HCT116 (cell line): ENCODE data around the gene SFT2D2. TPM values are rescaled to one million over a fixed set of nuclear protein-coding genes. Genes with fewer than 3 reads are reported as not detected.

Experiments used
- ATAC-seq: fragments of 200-7000 bp; cut with Tn5 transposase; 2 replicates; pipeline ENCODE4 v1.9.1; 2020; ENCODE audit warnings: mild to moderate bottlenecking, moderate library complexity
- BruUV-seq: library from RNA; stranded (reverse); fragments of 400-500 nt; replicated peaks from 2 replicates; lab custom pipeline; 2021; lab: Mats Ljungman, UMichigan
- CTCF ChIA-PET: fragments of 300-600 bp; sonication (Branson Sonifier 250); formaldehyde crosslinking; loops from one replicate; lab custom pipeline; 2021; ENCODE audit warnings: antibody characterized with exemption; lab: Charles Lee
- POLR2A ChIA-PET: fragments of 300-600, 350-600 bp; sonication (Branson Sonifier 250); formaldehyde crosslinking; loops from one replicate; lab custom pipeline; 2021; ENCODE audit warnings: antibody characterized with exemption; lab: Charles Lee
- RAD21 ChIA-PET, 2 experiments: fragments of 300-600 bp; sonication (Branson Sonifier 250); formaldehyde crosslinking; loops; one replicate each; lab custom pipeline; 2023; ENCODE audit warnings: low total read pairs in 2 of 2; ENCODE audit not compliant: uncharacterized antibody in 2 of 2, unreplicated experiment in 2 of 2, low non-redundant PET in 1 of 2; lab: Charles Lee
- DNase-seq: peaks from one replicate; pipeline ENCODE4 v3.0.0-alpha.2; 2010; ENCODE audit warnings: low read depth, low spot score
- H2AFZ ChIP-seq: fragments of 200-600 bp; shearing (Covaris generic), sonication (generic); 2 replicates; pipeline ENCODE4 v1.6.1; 2017; ENCODE audit warnings: low read depth, mixed run types, mixed read lengths, antibody characterized with exemption, low read length; ENCODE audit not compliant: poor library complexity, severe bottlenecking
- H3K27ac ChIP-seq: 2 replicates; pipeline ENCODE4 v1.5.1; 2012; ENCODE audit warnings: low read depth, low read length
- H3K27me3 ChIP-seq: fragments of 200-600 bp; sonication (generic); 2 replicates; pipeline ENCODE4 v1.6.1; 2016; ENCODE audit warnings: mixed run types, low read length, mixed read lengths; ENCODE audit not compliant: insufficient read depth
- H3K36me3 ChIP-seq, 2 experiments: fragments of 200-500 bp in 1 of 2; fragments of 200-600 bp in 1 of 2; sonication (Bioruptor generic) in 1 of 2; sonication (generic) in 1 of 2; 2 replicates each; pipeline versions ENCODE4 v1.5.1 to v1.6.1; 2014 to 2016; ENCODE audit warnings: low read length in 2 of 2, inconsistent platforms in 1 of 2, mixed read lengths in 1 of 2, mixed run types in 1 of 2; ENCODE audit not compliant: insufficient read depth in 2 of 2, control insufficient read depth in 1 of 2
- H3K4me1 ChIP-seq, 2 experiments: fragments of 200-600 bp in 1 of 2; sonication (generic) in 1 of 2; 2 replicates each; pipeline versions ENCODE4 v1.5.1 to v1.6.1; 2012 to 2017; ENCODE audit warnings: low read length in 2 of 2, inconsistent platforms in 1 of 2, mild to moderate bottlenecking in 1 of 2, mixed read lengths in 1 of 2, mixed run types in 1 of 2, moderate library complexity in 1 of 2; ENCODE audit not compliant: insufficient read depth in 2 of 2, control insufficient read depth in 1 of 2
- H3K4me2 ChIP-seq: fragments of 200-600 bp; sonication (generic); 2 replicates; pipeline ENCODE4 v1.6.1; 2017; ENCODE audit warnings: mixed run types, low read length, mixed read lengths
- H3K4me3 ChIP-seq, 2 experiments: fragments of 200-600 bp in 1 of 2; sonication (generic) in 1 of 2; replicated peaks in 1 of 2; 2 replicates each; pipeline ENCODE4 v1.5.1; 2011 to 2016; ENCODE audit warnings: low read length in 2 of 2, control low read depth in 1 of 2, low read depth in 1 of 2, mild to moderate bottlenecking in 1 of 2, mixed read lengths in 1 of 2, mixed run types in 1 of 2
- H3K79me2 ChIP-seq: fragments of 200-600 bp; sonication (generic); 2 replicates; pipeline ENCODE4 v1.6.1; 2017; ENCODE audit warnings: mild to moderate bottlenecking, mixed run types, low read length, moderate library complexity, mixed read lengths; ENCODE audit not compliant: insufficient read depth
- H3K9ac ChIP-seq: fragments of 200-600 bp; sonication (generic); 2 replicates; pipeline ENCODE4 v1.6.1; 2016; ENCODE audit warnings: low read length, mixed read lengths
- H3K9me2 ChIP-seq: fragments of 200-600 bp; sonication (generic), shearing (Covaris generic); 2 replicates; pipeline ENCODE4 v1.6.1; 2017; ENCODE audit warnings: mixed run types, mild to moderate bottlenecking, moderate library complexity; ENCODE audit not compliant: insufficient read depth
- H3K9me3 ChIP-seq, 2 experiments: fragments of 200-500 bp in 1 of 2; fragments of 200-600 bp in 1 of 2; sonication (Bioruptor generic) in 1 of 2; sonication (generic) in 1 of 2; 2 replicates each; pipeline ENCODE4 v1.6.1; 2014 to 2017; ENCODE audit warnings: low read length in 2 of 2, mixed read lengths in 2 of 2, inconsistent platforms in 1 of 2, low read depth in 1 of 2, mild to moderate bottlenecking in 1 of 2, mixed run types in 1 of 2, moderate library complexity in 1 of 2; ENCODE audit not compliant: control insufficient read depth in 1 of 2, insufficient read depth in 1 of 2
- H4K20me1 ChIP-seq: fragments of 200-600 bp; sonication (generic), shearing (Covaris generic); 2 replicates; pipeline ENCODE4 v1.6.1; 2017; ENCODE audit warnings: mixed run types, mild to moderate bottlenecking, moderate library complexity; ENCODE audit not compliant: insufficient read depth
- CBX3 ChIP-seq: IDR thresholded peaks from 2 replicates; pipeline ENCODE4 v1.6.1; 2012; ENCODE audit warnings: low read depth
- CEBPB ChIP-seq: IDR thresholded peaks from 2 replicates; pipeline ENCODE4 v1.6.1; 2012; ENCODE audit warnings: low read depth
- EGR1 ChIP-seq: IDR thresholded peaks from 2 replicates; pipeline ENCODE4 v1.6.1; 2012; ENCODE audit warnings: low read depth
- ELF1 ChIP-seq: IDR thresholded peaks from 2 replicates; pipeline ENCODE4 v1.6.1; 2012; ENCODE audit warnings: low read depth, borderline replicate concordance
- EZH2phosphoT487 ChIP-seq: fragments of 200-600 bp; IDR thresholded peaks from 2 replicates; pipeline ENCODE4 v1.6.1; 2018; ENCODE audit warnings: antibody characterized with exemption, borderline replicate concordance
- FOSL1 ChIP-seq: IDR thresholded peaks from 2 replicates; pipeline ENCODE4 v1.6.1; 2012; ENCODE audit warnings: low read depth
- POLR2AphosphoS5 ChIP-seq: IDR thresholded peaks from 2 replicates; pipeline ENCODE4 v1.6.1; 2011; ENCODE audit warnings: mild to moderate bottlenecking, low read depth, low read length, moderate library complexity
- RAD21 ChIP-seq: IDR thresholded peaks from 2 replicates; pipeline ENCODE4 v1.6.1; 2012; ENCODE audit warnings: low read depth, mild to moderate bottlenecking
- SIN3A ChIP-seq: IDR thresholded peaks from 2 replicates; pipeline ENCODE4 v1.6.1; 2012; ENCODE audit warnings: low read depth
- SP1 ChIP-seq: IDR thresholded peaks from 2 replicates; pipeline ENCODE4 v1.6.1; 2012; ENCODE audit warnings: low read depth
- SRF ChIP-seq: IDR thresholded peaks from 2 replicates; pipeline ENCODE4 v1.6.1; 2012; ENCODE audit warnings: low read depth
- YY1 ChIP-seq: IDR thresholded peaks from 2 replicates; pipeline ENCODE4 v1.6.1; 2011; ENCODE audit warnings: low read length, low read depth, moderate library complexity, mild to moderate bottlenecking; ENCODE audit not compliant: insufficient replicate concordance; ENCODE audit errors: extremely low read depth
- ZNF274 ChIP-seq: fragments of 200-500 bp; sonication (Bioruptor generic); IDR thresholded peaks from 2 replicates; pipeline ENCODE4 v1.6.1; 2014; ENCODE audit warnings: mild to moderate bottlenecking, low read depth, low read length, inconsistent platforms
- intact Hi-C: fragments of 100-400 bp; cut with micrococcal nuclease; formaldehyde crosslinking; loops from 2 replicates; pipeline ENCODE4 v1.10.0; 2022
- total RNA-seq: library from RNA; stranded (reverse); gene quantifications from one replicate; pipeline ENCODE4 v1.2.1, GENCODE V29; 2021; ENCODE audit not compliant: unreplicated experiment
- TF ChIP-seq, protein P1 (sequence below): IDR thresholded peaks from 2 replicates; pipeline ENCODE4 v1.6.1; 2012
- TF ChIP-seq, protein P2 (sequence below), 3 experiments: fragments of 200-600 bp in 1 of 3; sonication (generic) in 1 of 3; IDR thresholded peaks in 2 of 3; conservative IDR thresholded peaks in 1 of 3; 2 replicates each; pipeline ENCODE4 v1.5.1; 2012 to 2017; ENCODE audit warnings: low read depth in 2 of 3, low read length in 2 of 3, antibody characterized with exemption in 1 of 3, borderline replicate concordance in 1 of 3, control low read depth in 1 of 3, mild to moderate bottlenecking in 1 of 3, mixed read lengths in 1 of 3, mixed run types in 1 of 3, moderate library complexity in 1 of 3; ENCODE audit not compliant: insufficient read depth in 1 of 3
- TF ChIP-seq, protein P3 (sequence below): IDR thresholded peaks from 2 replicates; pipeline ENCODE4 v1.6.1; 2011; ENCODE audit warnings: mild to moderate bottlenecking, low read length, moderate library complexity; ENCODE audit not compliant: insufficient replicate concordance; ENCODE audit errors: extremely low read depth
- TF ChIP-seq, protein P4 (sequence below): IDR thresholded peaks from 2 replicates; pipeline ENCODE4 v1.6.1; 2012; ENCODE audit warnings: low read depth

The SFT2D2 gene
- total RNA-seq, 1 experiment from 2014 or later = 57.5 TPM

DNA sequence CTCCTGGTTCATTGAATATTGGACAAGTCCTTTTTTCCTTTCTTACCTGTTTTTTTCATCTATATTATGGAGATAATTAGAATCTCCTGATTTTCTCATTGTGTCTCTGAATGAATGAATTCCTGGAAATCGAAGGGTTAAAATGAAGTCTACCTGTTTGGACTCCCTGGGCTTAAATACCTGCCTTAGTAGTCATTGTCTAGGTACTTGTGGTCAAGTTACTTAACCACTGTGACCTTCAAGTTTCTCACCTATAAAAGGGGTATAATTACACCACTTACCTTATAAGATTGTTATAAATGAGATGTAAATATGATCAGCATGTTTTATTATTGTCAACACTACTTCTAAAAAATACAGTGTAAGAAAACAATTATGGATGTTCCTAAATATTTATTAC is 45.8 kb downstream of the SFT2D2 start:
- Histone ChIP-seq H2AFZ (no peak overlapping the region), H3K9me2 (no peaks in the 10 kb centered on the region), H3K9me3 (no peaks in the 10 kb centered on the region), H3K27me3 (no peaks in the 10 kb centered on the region), H3K36me3 (no peaks in the 10 kb centered on the region), H3K27ac (no peak overlapping the region), H3K79me2 (no peaks in the 10 kb centered on the region), H3K4me2 (peak overlapping the region; percentile 21), H3K4me1 (peaks cover 8 to 11% of the 10 kb centered on the region in 2 experiments), H3K9ac (no peak overlapping the region), H4K20me1 (no peaks in the 10 kb centered on the region), H3K4me3 (no peak overlapping the region)
- peak; percentile 34 for DNase-seq
- BruUV-seq = no TSS peak
- CTCF ChIA-PET = no interaction called here
- intact Hi-C loops = no loop called here
- ATAC-seq = peak; percentile 78
- RAD21 ChIA-PET = no interaction called here
- no peak for TF ChIP-seq SRF
- no peak for TF ChIP-seq FOSL1
- no peak for TF ChIP-seq YY1
- no peak for TF ChIP-seq EGR1
- TF ChIP-seq CBX3 = 0 out of 2 replicates have a peak, but pooled peaks have one; percentile 15
- peak; percentile 62 for TF ChIP-seq SP1
- TF ChIP-seq, protein P1, sequence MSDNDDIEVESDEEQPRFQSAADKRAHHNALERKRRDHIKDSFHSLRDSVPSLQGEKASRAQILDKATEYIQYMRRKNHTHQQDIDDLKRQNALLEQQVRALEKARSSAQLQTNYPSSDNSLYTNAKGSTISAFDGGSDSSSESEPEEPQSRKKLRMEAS = no peak
- TF ChIP-seq ELF1 = no peak
- TF ChIP-seq ZNF274 = no peak
- peak; percentile 63 for TF ChIP-seq CEBPB
- TF ChIP-seq, protein P2, sequence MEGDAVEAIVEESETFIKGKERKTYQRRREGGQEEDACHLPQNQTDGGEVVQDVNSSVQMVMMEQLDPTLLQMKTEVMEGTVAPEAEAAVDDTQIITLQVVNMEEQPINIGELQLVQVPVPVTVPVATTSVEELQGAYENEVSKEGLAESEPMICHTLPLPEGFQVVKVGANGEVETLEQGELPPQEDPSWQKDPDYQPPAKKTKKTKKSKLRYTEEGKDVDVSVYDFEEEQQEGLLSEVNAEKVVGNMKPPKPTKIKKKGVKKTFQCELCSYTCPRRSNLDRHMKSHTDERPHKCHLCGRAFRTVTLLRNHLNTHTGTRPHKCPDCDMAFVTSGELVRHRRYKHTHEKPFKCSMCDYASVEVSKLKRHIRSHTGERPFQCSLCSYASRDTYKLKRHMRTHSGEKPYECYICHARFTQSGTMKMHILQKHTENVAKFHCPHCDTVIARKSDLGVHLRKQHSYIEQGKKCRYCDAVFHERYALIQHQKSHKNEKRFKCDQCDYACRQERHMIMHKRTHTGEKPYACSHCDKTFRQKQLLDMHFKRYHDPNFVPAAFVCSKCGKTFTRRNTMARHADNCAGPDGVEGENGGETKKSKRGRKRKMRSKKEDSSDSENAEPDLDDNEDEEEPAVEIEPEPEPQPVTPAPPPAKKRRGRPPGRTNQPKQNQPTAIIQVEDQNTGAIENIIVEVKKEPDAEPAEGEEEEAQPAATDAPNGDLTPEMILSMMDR (IDR thresholded peaks at IDR 0.05 in 2 of 3, conservative IDR thresholded peaks at IDR 0.05 in 1 of 3; ENCODE audit: borderline replicate concordance in 1 of 3, insufficient read depth in 1 of 3, low read depth in 2 of 3, low read length in 2 of 3) = no peak
- no peak for TF ChIP-seq EZH2phosphoT487
- TF ChIP-seq RAD21 = no peak
- no peak for TF ChIP-seq SIN3A
- TF ChIP-seq, protein P3, sequence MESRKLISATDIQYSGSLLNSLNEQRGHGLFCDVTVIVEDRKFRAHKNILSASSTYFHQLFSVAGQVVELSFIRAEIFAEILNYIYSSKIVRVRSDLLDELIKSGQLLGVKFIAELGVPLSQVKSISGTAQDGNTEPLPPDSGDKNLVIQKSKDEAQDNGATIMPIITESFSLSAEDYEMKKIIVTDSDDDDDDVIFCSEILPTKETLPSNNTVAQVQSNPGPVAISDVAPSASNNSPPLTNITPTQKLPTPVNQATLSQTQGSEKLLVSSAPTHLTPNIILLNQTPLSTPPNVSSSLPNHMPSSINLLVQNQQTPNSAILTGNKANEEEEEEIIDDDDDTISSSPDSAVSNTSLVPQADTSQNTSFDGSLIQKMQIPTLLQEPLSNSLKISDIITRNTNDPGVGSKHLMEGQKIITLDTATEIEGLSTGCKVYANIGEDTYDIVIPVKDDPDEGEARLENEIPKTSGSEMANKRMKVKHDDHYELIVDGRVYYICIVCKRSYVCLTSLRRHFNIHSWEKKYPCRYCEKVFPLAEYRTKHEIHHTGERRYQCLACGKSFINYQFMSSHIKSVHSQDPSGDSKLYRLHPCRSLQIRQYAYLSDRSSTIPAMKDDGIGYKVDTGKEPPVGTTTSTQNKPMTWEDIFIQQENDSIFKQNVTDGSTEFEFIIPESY = no peak
- TF ChIP-seq, protein P4, sequence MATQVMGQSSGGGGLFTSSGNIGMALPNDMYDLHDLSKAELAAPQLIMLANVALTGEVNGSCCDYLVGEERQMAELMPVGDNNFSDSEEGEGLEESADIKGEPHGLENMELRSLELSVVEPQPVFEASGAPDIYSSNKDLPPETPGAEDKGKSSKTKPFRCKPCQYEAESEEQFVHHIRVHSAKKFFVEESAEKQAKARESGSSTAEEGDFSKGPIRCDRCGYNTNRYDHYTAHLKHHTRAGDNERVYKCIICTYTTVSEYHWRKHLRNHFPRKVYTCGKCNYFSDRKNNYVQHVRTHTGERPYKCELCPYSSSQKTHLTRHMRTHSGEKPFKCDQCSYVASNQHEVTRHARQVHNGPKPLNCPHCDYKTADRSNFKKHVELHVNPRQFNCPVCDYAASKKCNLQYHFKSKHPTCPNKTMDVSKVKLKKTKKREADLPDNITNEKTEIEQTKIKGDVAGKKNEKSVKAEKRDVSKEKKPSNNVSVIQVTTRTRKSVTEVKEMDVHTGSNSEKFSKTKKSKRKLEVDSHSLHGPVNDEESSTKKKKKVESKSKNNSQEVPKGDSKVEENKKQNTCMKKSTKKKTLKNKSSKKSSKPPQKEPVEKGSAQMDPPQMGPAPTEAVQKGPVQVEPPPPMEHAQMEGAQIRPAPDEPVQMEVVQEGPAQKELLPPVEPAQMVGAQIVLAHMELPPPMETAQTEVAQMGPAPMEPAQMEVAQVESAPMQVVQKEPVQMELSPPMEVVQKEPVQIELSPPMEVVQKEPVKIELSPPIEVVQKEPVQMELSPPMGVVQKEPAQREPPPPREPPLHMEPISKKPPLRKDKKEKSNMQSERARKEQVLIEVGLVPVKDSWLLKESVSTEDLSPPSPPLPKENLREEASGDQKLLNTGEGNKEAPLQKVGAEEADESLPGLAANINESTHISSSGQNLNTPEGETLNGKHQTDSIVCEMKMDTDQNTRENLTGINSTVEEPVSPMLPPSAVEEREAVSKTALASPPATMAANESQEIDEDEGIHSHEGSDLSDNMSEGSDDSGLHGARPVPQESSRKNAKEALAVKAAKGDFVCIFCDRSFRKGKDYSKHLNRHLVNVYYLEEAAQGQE = no peak
- no peak for TF ChIP-seq POLR2AphosphoS5
- POLR2A ChIA-PET = no interaction called here
